Esophagus squamous epithelium (tissue), 5 donors: ENCODE results near the gene RFX8. TPM values are rescaled to one million over a fixed set of nuclear protein-coding genes. Genes with fewer than 3 reads are reported as not detected.
"Not testable (repeated sequence)": the region's sequence is repeated elsewhere in the genome, so short reads cannot be mapped to it uniquely, and the experiment has no call there.

Experiments used
- DNase-seq: peaks from one replicate; lab custom pipeline; 2025; lab: John Stamatoyannopoulos, UW
- H3K27ac ChIP-seq, 4 donors: fragments of 200-600 bp; sonication (generic); one replicate each; pipeline ENCODE4 v1.5.1; 2016 to 2019; ENCODE audit warnings: mild to moderate bottlenecking in 1 of 4
- H3K27me3 ChIP-seq, 4 donors: fragments of 200-600 bp; sonication (generic); 1 replicate in 3 of 4; 2 replicates in 1 of 4; pipeline versions ENCODE4 v1.5.1 to v1.6.0; 2017 to 2021; ENCODE audit warnings: antibody characterized with exemption in 1 of 4
- H3K36me3 ChIP-seq, 3 donors: fragments of 200-600 bp; sonication (generic); one replicate each; pipeline ENCODE4 v1.5.1; 2016 to 2019
- H3K4me1 ChIP-seq, 3 donors: fragments of 200-600 bp; sonication (generic); one replicate each; pipeline ENCODE4 v1.5.1; 2017 to 2019
- H3K4me3 ChIP-seq, 4 donors: fragments of 200-600 bp; sonication (generic); 1 replicate in 3 of 4; 2 replicates in 1 of 4; pipeline ENCODE4 v1.5.1; 2016 to 2019; ENCODE audit warnings: mild to moderate bottlenecking in 2 of 4, moderate library complexity in 1 of 4
- H3K9me3 ChIP-seq, 3 donors: fragments of 200-600 bp; sonication (generic); one replicate each; pipeline ENCODE4 v1.5.1; 2016 to 2019
- CTCF ChIP-seq, 6 experiments: fragments of 450-650 bp in 4 of 6; fragments of 200-600 bp in 2 of 6; sonication (generic) in 2 of 6; IDR thresholded peaks; one replicate each; pipeline ENCODE4 v1.5.1; 2016 to 2019; ENCODE audit warnings: antibody characterized with exemption in 6 of 6, mild to moderate bottlenecking in 4 of 6, moderate library complexity in 4 of 6
- POLR2A ChIP-seq, 4 donors: fragments of 450-650 bp; IDR thresholded peaks; one replicate each; pipeline ENCODE4 v1.6.1; 2017; ENCODE audit warnings: antibody characterized with exemption in 4 of 4, mild to moderate bottlenecking in 4 of 4, moderate library complexity in 3 of 4
- WGBS, 2 donors: methylation state at CpG; one replicate each; pipeline ENCODE4 v1.1.5; 2018; 5-methylcytosine and 5-hydroxymethylcytosine counted together
- intact Hi-C: fragments of 100-400 bp; cut with DNase I; formaldehyde crosslinking; loops from one replicate; pipeline ENCODE4 v1.15.0; 2022
- total RNA-seq, 4 donors: library from RNA; depleted of rRNA; stranded (reverse); fragments of >200 nt; gene quantifications; one replicate each; pipeline ENCODE4 v1.1.0, GENCODE V29; 2016
- donor health status: DM: yes; HTN: yes; CAD: no.

RFX8 gene
- total RNA-seq, 4 donors from 2014 or later: 0.57 TPM; not detected in 3

DNA sequence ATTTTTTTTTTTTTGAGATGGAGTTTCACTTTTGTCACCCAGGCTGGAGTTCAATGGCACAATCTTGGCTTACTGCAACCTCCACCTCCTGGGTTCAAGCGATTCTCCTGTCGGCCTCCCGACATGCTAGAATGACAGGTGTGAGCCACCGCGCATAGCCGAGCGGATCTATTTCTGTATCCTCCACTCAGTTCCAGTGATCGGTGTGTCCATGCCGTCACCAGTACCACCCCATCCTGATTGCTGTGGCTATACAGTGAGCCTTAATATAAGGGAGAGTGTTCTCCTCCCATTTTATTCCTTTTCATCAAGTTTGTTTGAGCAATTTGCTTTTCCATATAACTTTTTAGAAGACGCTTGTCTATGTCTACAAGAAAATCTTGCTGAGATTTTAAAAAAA is 35.2 kb downstream of the RFX8 start:
- no peaks in the 10 kb centered on the region for H3K9me3 ChIP-seq
- no peak for DNase-seq
- intact Hi-C loops: no loop called here
- no peaks in the 10 kb centered on the region for H3K27me3 ChIP-seq
- H3K4me1 ChIP-seq: peaks cover 0 to 11% (median 9%) of the 10 kb centered on the region in 3 donors
- no peak overlapping the region for H3K27ac ChIP-seq
- WGBS, 2 donors: 93 to 94% methylated on average over 10 of the region's 10 CpGs
- no peak for TF ChIP-seq POLR2A (IDR thresholded peaks at IDR 0.05)
- TF ChIP-seq CTCF (IDR thresholded peaks at IDR 0.05): no peak
- no peaks in the 10 kb centered on the region for H3K36me3 ChIP-seq
- no peak overlapping the region for H3K4me3 ChIP-seq

DNA sequence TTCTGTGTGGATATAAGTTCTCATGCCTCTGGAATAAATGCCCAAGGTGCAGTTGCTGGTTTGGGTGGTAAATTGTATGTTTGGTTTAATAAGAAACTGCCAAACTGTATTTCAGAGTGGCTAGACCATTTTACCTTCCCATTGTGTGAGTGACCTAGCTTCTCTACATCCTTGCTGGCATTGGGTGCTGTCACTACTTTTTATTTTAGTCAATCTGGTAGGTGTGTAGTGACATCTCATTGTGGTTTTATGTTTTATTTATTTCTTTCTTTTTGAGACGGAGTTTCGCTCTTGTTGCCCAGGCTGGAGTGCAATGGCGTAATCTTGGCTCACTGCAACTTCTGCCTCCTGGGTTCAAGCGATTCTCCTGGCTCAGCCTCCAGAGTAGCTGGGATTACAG is 36.4 kb downstream of the RFX8 start:
- H3K4me3 ChIP-seq, H3K9me3 ChIP-seq, H3K27ac ChIP-seq, intact Hi-C loops, H3K36me3 ChIP-seq, DNase-seq, H3K27me3 ChIP-seq: not testable (repeated sequence)
- H3K4me1 ChIP-seq: peaks cover 0 to 13% (median 9%) of the 10 kb centered on the region in 3 donors
- WGBS, 2 donors: 36 to 51% methylated on average over 3 to 4 of the region's 4 CpGs

DNA sequence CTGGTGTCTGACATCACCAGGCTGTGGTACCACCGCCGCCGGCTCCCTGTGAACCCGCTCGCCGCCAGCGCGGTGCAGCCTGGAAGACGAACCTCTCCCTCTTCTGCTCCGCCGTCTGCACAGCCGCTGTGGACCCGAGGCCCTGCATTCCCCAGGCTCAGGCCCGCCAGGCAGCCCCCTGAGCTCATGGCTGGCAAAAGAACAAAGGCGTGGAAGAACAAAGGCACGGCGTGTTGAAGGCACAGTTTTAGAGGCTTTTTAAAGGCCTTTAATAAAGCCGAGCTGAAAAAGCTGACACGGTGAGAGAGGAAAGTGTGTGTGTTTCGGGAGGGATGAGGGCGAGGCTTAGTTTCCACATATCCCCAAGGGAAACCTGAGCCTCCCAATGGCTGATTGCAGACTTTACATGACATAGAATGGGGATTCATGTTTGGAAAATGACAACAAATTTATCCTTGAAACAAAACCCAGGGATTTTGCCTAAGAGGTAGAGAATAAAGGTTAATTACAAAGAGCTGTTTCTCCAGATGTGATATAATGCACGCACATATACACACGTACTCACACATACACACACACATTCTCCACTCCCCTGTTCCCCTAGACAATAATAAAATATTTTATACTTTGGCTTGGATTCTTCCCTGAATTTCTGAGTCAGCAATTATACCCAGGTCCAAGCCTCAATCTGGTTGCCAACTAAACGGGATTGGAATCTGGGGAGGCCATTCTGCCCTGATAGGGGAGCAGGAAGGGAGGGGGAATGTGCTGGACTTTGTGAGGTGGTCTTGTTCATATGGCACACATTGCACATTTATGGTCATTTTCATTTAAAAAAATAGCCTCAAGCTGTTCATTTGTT is 39.7 kb downstream of the RFX8 start:
- Histone ChIP-seq H3K4me1 (peaks cover 0 to 13% (median 9%) of the 10 kb centered on the region in 3 donors), H3K9me3 (no peaks in the 10 kb centered on the region), H3K27me3 (no peaks in the 10 kb centered on the region), H3K4me3 (peak overlapping the region in 1 of 4 donors; percentile 34), H3K36me3 (no peaks in the 10 kb centered on the region), H3K27ac (no peak overlapping the region)
- TF ChIP-seq CTCF (IDR thresholded peaks at IDR 0.05): no peak
- no peak for TF ChIP-seq POLR2A (IDR thresholded peaks at IDR 0.05)
- WGBS, 2 donors: 27 to 35% methylated on average over 6 to 10 of the region's 24 CpGs
- no peak for DNase-seq
- intact Hi-C loops: no loop called here

GRCh38 chr2:101433465-101433864 is 41.4 kb downstream of the RFX8 start:
- Histone ChIP-seq H3K4me3 (no peak overlapping the region), H3K27ac (no peak overlapping the region), H3K9me3 (no peaks in the 10 kb centered on the region), H3K27me3 (no peaks in the 10 kb centered on the region), H3K36me3 (no peaks in the 10 kb centered on the region), H3K4me1 (peaks cover 0 to 13% (median 9%) of the 10 kb centered on the region in 3 donors)
- no peak for TF ChIP-seq CTCF (IDR thresholded peaks at IDR 0.05)
- TF ChIP-seq POLR2A (IDR thresholded peaks at IDR 0.05): no peak
- 93 to 94% methylated on average over 3 of the region's 3 CpGs for WGBS, 2 donors
- no peak for DNase-seq
- intact Hi-C loops: no loop called here

GRCh38 chr2:101432411-101433181 is 42.3 kb downstream of the RFX8 start:
- TF ChIP-seq CTCF (IDR thresholded peaks at IDR 0.05) (no peak), POLR2A (IDR thresholded peaks at IDR 0.05) (no peak)
- no peak for DNase-seq
- H3K9me3 ChIP-seq: no peaks in the 10 kb centered on the region

More at GRCh38 chr2:101432411-101433181, 42.3 kb downstream of the RFX8 start:
- Histone ChIP-seq H3K36me3 (no peaks in the 10 kb centered on the region), H3K27me3 (no peaks in the 10 kb centered on the region), H3K4me3 (no peak overlapping the region), H3K4me1 (peaks cover 0 to 13% (median 9%) of the 10 kb centered on the region in 3 donors), H3K27ac (no peak overlapping the region)
- 82 to 89% methylated on average over 13 to 14 of the region's 20 CpGs for WGBS, 2 donors
- intact Hi-C loops: no loop called here
